GM10248 (cell line): Measurements from ENCODE around the gene REEP2.

ENCODE experiments used
- CTCF ChIA-PET: fragments of 300-600 bp; sonication (Branson Sonifier 250); formaldehyde crosslinking; extraction: SDS; loops from one replicate; lab custom pipeline; 2021; ENCODE audit warnings: antibody characterized with exemption; lab: Yijun Ruan, JAX
- POLR2A ChIA-PET: fragments of 350-650 bp; sonication (Branson Sonifier 250); formaldehyde crosslinking; extraction: SDS; loops from one replicate; lab custom pipeline; 2020; ENCODE audit warnings: antibody characterized with exemption; lab: Yijun Ruan, JAX
- DNase-seq: peaks from one replicate; pipeline ENCODE4 v3.0.0; 2012; ENCODE audit errors: extremely low spot score
- CTCF ChIP-seq: IDR thresholded peaks from 2 replicates; pipeline ENCODE4 v1.5.1; 2012; ENCODE audit warnings: mild to moderate bottlenecking, low read depth; ENCODE audit errors: extremely low read depth, missing control alignments, control extremely low read depth

Gene REEP2

GRCh38 chr5:138468133-138468965 is 29.5 kb downstream of the REEP2 start:
- ChIA-PET CTCF (interaction anchor here (1.2 to 9.3 kb wide), 2 partner anchors 30 to 35 kb away, joined by 3 to 42 read pairs; no protein-coding TSS in a partner anchor), POLR2A (interaction anchor here (1.5 kb wide), 1 partner anchor 10 kb away, joined by 9 read pairs; no protein-coding TSS in a partner anchor)
- DNase-seq, result no peak
- TF ChIP-seq CTCF, result no peak

GRCh38 chr5:138468966-138469539 is 30.2 kb downstream of the REEP2 start:
- DNase-seq, result no peak
- ChIA-PET POLR2A (interaction anchor here (0.6 kb wide), 1 partner anchor 9 kb away, joined by 4 read pairs; no protein-coding TSS in a partner anchor), CTCF (interaction anchor here (1.0 to 9.3 kb wide), 3 partner anchors 10 to 34 kb away, joined by 3 to 42 read pairs (median 3); no protein-coding TSS in a partner anchor)

GRCh38 chr5:138469540-138470321 is 30.9 kb downstream of the REEP2 start:
- no peak for TF ChIP-seq CTCF
- POLR2A ChIA-PET, result interaction anchor here (0.6 kb wide), 1 partner anchor 9 kb away, joined by 4 read pairs; no protein-coding TSS in a partner anchor
- CTCF ChIA-PET, result interaction anchor here (0.8 to 9.3 kb wide), 4 partner anchors 9 to 34 kb away, joined by 3 to 42 read pairs (median 3); no protein-coding TSS in a partner anchor
- DNase-seq, result no peak

More at GRCh38 chr5:138468966-138469539, 30.2 kb downstream of the REEP2 start:
- no peak for TF ChIP-seq CTCF

GRCh38 chr5:138470322-138471051 is 31.6 kb downstream of the REEP2 start:
- no peak for DNase-seq
- ChIA-PET POLR2A (no interaction called here), CTCF (interaction anchor here (0.8 to 9.3 kb wide), 2 partner anchors 20 to 33 kb away, joined by 3 to 42 read pairs; no protein-coding TSS in a partner anchor)
- no peak for TF ChIP-seq CTCF

- ChIA-PET POLR2A (no interaction called here), CTCF (interaction anchor here (9.3 kb wide), 1 partner anchor 33 kb away, joined by 42 read pairs; no protein-coding TSS in a partner anchor)
- TF ChIP-seq CTCF, result no peak
- no peak for DNase-seq
These were observed 32.1 kb downstream of the REEP2 start for GRCh38 chr5:138471052-138471361.
